SH-SY5Y (cell line): ENCODE results near the gene AGBL1.
A peak's percentile ranks its signal among the peaks of the same experiment; 100 is the strongest.

Experiments
- GATA2 ChIP-seq: IDR thresholded peaks from 2 replicates; pipeline ENCODE4 v1.6.1; 2011; ENCODE audit warnings: mild to moderate bottlenecking, low read depth, low read length
- GATA3 ChIP-seq: IDR thresholded peaks from 2 replicates; pipeline ENCODE4 v1.6.1; 2011; ENCODE audit warnings: low read depth, mild to moderate bottlenecking, low read length, moderate library complexity

- TF ChIP-seq GATA2 (no peak; the same call in 1 of the 2 replicates), GATA3 (peak; percentile 30; the same call in 1 of the 2 replicates)
Measured at GRCh38 chr15:86383611-86384010, 303.9 kb downstream of the AGBL1 start.
